ENCODE data around the gene EPN3.

The EPN3 gene

DNA sequence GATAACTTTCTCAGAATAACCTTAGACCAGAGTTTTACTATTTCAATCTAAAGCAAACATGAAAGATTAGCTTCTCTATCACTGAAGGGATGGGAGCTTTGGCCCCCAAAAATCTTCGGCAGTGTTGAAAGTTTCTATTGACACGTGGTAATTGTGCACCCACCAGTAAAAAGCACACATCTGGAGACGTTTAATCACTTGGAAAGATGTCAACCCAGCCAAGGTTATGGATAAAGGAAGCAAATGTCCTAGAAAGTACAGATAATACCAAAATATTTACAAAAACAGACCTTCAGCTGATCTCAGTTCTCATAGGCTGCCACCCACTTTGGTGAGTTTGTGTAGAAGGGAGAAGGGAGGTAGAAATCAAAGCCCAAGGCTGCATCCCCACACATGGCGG is 19.0 kb upstream of the EPN3 start:
- no peak for DNase-seq

GRCh38 chr17:50514388-50514787 is 18.1 kb upstream of the EPN3 start:
- DNase-seq: no peak

DNA sequence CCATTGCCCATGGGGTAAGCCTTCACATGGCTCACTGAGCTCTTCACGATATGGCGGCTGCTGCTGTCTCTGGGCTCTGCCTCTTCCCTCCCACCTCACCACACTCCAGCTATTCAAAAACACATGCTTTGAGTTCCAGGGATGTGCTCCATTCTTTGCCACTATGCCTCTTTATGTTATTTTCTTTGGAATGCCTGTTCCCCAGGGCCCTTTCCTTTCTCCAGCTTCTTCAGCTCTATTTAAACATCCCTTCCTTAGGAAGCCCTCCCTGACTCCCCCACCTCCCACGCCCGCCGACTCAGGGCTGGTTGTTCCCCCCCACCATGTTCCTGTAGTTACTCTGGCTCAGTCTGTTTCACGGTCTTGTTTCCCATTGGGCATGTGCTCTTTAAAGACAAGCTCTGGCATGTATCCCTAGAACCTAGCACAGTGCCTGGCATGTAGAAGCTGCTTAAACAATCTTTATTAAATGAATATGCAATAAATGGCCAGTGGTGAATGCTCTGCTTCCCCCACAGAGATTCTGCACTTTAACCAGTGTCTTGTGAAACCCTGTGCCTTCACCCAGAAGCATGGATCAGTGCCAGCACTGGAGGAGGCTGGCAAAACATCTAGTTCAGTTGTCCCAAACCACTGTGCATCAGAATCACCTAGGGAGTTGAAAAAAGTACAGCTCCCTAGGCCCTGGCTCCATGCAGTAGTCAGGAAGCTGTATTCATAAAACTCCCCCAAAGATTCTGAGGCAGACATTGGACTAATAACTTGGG is 17.4 kb upstream of the EPN3 start:
- DNase-seq: no peak

GRCh38 chr17:50517011-50517410 is 15.5 kb upstream of the EPN3 start:
- no peak for DNase-seq

GRCh38 chr17:50517504-50518383 is 14.8 kb upstream of the EPN3 start:
- DNase-seq: no peak

GRCh38 chr17:50518384-50519023 is 14.0 kb upstream of the EPN3 start:
- DNase-seq: no peak

DNA sequence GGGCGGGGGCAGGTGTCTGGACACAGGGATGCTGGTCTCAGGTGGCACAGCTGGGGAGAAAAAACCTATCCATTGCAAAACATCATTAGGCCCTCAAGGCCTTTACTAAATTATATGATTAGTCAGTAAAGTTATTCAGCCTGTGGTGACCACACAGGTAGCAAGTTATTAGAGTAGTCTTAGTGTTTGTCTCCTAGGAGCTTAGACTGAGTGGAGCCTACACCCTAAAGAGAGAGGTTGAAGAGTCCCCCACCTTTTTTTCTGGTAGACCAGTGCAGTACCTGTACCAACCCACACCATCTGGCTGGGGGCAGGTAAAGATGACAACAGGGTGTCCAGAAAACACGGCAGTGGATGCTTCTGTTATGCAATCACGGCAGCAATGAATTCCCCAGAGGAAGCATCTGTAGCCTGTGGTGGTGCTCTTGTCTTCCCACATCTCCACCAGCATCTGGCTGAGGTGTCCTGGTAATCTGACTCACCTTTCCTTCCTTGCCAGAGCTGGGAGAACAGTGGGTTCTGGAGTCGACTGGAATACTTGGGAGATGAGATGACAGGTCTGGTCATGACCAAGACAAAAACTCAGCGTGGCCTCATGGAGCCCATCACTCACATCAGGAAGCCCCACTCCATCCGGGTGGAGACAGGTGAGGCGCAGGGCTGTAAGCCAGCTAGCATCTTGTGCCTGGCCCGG is 13.2 kb upstream of the EPN3 start:
- no peak for DNase-seq

DNA sequence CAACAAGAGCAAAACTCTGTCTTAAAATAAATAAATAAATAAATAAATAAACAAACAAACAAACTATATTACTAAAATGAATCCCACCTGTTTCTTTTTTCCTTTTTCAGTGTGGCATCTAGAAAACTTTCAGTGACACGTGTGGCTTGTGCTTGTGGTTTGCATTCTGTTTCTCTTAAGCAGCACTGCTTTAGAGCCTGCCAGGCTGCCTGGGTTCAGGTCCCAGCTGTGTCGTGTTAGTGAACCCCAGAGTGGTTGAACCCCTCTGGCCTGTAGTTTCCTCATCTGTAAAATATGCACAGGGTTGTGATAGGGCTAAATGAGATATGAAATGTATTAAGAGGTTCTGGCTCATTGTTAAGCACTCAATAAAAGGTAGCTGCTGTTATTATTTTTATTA is 12.1 kb upstream of the EPN3 start:
- no peak for DNase-seq

DNA sequence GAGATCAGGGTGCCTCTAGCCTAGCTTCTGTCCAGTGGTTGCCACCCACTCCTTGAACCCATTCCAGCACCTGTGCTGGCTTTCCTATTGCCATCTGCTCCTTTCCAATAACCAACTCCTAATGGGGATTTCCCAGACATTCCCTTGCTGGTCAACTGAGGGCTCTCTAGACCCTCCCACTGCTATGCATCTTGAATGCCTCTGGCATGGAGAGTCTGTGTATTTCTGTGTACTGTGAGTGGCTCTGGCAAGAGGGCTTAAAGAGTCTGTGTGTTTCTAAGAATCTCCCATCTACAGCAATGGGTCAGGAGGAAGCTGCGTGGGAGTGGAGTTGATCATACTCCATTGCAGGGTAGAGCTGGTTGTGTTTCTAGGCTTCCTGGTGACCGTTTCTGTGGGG is 11.0 kb upstream of the EPN3 start:
- DNase-seq: no peak

DNA sequence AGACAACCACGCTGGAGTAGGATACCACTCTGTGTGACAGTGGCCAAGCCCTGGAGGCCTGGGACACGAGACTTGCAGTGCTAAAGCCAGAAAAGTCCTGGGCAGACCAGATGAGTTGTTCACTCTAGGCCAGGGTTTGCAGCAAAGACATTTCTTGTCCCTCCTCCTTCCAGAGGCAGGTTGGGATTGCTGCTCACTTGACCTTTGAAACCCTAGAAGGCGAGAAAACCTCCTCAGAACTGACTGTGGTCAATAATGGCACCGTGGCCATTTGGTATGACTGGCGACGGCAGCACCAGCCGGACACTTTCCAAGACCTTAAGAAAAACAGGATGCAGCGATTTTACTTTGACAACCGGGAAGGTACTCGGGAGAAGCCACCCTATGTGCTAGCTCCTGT is 9.8 kb upstream of the EPN3 start:
- no peak for DNase-seq

DNA sequence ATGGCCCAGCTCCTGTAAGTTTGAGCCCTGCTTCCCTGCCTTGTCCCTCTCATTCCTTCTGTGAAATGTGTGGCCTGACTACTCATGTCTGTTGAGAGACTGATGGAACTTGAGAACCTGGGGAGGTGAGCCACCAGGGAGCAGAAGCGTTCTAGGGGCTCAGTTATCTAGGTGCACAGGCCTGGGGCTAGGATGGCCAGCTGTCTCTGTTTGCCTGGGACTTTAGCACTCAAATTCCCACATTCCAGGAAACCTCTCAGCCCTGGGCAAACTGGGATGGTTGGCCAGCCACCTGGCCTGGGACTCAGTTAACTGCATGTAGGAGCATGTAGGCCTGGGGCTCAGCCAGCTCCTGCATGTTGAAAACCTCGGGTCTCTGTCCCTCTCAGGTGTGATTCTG is 9.3 kb upstream of the EPN3 start:
- DNase-seq: no peak

DNA sequence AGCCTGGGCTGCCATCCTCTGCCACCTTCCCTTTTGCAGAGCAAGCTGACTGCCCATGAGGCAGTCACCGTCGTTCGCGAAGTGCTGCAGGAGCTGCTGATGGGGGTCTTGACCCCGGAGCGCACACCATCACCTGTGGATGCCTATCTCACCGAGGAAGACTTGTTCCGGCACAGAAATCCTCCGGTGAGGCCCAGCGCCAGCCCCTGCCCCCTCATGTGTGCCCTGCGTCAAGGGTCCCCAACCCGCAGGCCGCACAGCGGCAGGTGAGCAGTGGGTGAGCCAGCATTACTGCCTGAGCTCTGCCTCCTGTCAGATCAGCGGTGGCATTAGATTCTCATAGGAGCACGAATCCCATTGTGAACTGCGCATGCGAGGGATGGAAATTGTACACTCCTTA is 7.7 kb upstream of the EPN3 start:
- no peak for DNase-seq

DNA sequence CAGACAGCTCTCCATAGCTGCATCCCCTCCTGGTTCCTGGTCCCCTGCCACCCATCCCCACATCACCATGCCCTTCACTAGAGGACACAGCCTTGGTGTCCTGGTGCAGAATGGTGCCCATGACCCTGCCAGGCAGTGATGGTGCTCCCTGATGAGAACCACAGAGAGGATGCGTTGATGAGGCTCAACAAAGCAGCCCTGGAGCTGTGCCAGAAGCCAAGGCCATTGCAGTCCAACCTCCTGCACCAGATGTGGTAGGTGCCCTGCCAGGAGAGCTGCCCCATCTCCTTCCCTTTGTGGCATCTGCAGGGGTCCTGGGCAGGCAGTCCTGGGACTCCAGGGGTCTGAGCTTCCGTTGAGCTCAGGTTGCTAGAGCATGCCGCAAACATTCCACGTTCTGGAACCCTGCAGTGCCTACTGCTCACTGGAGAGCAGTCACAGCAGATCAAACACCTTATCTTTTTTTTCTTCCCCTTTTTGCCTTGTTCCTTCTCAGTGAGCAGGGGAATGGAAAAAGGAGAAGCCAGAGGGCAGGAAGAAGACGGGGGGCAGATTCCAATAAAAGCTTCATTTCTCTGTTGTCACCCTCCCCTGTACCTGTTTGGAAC is 5.3 kb upstream of the EPN3 start:
- no peak for DNase-seq

DNA sequence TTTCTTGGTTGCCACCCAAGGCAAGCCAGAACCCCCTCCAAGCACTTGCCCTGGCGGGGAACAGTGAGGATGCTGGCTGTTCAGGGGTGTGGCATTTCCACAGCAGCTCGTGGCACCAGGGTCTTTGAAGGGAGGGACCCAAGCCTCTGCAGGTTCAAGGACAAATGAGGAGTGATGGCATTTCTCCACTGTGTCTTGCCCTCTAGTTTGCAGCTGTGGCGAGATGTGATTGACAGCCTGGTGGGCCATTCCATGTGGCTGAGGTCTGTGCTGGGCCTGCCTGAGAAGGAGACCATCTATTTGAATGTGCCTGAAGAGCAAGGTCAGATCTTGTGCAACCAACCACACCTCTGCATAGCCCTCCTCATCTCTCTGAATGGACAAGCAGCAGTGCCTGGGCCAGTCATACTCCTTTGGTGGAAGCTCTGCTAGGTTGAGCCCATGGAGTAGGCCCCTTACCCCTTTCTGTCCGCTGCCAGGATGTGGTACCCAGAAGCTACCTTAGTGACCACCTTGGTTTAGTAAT is 4.5 kb upstream of the EPN3 start:
- DNase-seq: no peak

- no peak for DNase-seq
Observed at GRCh38 chr17:50529849-50530248, 2.7 kb upstream of the EPN3 start.

DNA sequence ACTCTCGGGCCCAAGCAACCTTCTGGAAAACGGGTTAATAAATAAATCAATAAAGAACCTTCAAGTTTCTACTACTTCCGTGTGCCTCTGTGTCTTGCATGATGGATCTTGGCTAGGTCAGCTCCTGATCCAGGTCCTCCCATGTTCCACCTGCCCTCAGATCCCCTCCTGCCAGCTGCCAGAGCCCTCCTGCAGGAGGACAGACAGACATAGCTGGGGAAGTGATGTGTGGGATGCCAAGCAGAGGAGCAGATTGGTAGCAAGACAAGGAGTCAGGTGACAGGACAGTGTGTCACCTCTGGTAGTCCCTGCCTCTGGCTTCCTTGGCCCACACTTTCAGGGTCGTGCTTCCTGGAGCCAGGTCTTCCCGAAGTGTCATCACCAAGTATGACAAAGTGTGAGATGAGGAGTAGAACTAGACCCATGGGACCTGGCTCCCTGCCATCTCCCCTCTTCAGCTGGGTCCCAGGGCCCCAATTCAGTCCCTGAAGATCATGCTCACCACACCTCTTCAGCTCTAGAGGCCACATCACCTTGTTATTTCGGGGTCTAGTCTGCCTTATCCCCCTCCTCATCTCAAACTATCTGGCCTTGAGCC is 1.0 kb upstream of the EPN3 start:
- DNase-seq: no peak

- no peak for DNase-seq
Observed at GRCh38 chr17:50533185-50533584, 650 bp downstream of the EPN3 start.

DNA sequence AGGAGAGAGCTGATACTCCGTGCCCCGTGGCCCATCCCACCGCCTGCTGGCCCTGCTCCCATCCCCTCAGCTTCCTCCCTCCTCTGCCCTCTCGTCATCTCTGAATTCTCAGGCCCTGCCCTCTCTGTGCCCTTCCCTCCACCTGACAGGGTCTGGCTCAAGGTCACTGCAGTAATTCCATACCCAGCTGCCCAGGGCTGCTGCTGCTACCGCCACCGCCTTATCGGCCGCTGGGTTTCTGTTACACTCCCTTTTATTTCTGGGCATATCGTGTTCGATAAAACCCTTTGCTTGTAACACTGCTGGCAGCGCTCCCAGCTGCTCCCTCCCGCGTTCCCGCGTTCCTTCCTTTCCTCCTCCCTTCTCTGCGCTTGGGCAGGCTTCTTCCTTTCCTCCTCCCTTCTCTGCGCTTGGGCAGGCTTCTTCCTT is 1.2 kb downstream of the EPN3 start:
- no peak for DNase-seq

GRCh38 chr17:50534222-50534978 is 1.9 kb downstream of the EPN3 start:
- DNase-seq: no peak

DNA sequence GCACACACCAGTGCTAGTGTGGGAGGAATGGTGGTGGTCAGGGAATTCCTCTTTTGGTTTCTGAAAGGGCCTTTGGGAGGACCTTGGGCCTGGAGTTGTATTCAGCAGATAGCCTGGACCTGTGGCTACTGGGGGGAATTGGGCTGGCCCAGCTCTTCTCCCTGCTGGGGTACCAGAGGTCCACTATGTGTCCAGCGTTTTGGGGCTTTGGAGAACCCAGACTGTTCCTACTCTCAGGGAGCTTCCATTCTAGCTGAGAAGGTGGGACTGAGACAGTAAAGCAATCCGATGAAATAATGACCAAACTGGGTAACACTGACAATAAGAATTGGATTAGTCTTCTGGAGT is 2.4 kb downstream of the EPN3 start:
- no peak for DNase-seq

DNA sequence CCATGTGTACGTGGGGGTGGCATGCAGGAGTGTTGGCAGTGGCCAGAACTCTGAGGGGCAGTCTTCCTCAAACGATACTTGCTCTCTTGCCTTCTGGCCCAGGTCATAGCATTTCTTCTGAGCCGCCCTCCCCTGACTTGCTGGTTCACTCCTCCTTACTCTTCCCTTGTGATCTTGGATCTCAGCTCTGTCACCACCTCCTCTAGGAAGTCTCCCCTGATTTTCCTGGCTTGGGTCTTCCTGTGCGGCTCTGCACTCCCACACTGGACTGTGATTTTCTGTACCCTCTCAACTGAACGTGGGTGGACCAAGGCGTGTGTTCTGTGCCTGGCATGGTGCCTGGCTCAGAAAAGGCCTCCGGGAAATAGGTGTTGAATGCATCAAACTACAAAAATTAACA is 2.9 kb downstream of the EPN3 start:
- no peak for DNase-seq
